ENCODE measurements around the gene SNAI3.

Gene SNAI3

DNA sequence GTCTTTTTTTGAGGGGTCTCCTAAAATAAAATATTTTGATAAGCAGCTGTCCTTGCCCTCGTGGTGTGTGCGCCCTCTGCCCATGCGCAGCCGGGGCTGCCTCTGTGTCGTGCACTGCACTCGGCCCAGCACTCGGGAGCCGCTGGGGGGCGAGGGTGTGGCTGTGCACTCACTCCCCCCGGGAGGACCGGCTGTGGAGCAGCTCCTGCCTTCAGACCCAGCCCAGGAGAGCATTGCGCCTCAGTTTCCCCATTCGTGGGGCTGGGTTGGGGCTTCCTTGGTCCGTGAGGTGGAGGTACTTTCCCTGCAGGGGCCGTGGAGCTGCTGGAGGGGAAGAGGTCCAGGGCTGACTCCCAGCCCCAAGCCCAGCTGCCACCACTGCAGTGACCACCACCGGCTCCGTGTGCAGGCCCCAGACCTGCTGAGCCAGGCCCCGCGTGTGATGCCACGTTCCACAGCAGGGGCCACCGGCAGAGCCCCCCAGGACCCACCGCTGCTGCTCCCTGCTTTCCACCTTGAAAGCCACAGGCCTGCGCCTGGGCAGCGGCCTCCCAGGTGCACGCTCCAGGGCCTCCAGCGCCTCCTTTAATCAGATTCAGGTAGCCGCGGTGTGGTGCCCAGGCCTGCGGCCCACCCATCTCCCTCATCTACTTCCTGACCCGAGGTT, 54.3 kb downstream of the SNAI3 start:
- DNase-seq, result no peak

DNA sequence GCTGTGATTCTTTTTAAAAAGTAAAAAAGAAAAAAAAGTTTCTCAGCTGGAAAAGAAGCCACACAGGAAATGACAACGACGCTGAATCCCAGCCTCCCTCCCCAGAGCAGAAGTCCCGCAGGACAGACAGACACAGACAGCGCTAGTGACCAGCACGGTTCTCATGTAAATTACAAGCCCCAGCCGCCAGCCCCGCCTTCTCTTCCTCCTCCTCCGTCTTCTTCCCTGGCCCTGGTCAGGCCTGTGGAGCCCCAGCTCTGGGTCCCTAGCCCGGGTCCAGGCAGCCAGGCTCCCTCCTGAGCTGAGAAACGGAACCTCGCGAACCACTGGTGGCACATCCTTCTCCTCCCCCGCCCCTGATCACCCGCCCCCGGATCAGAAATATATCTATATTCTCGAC, 54.9 kb downstream of the SNAI3 start:
- DNase-seq, result no peak

DNA sequence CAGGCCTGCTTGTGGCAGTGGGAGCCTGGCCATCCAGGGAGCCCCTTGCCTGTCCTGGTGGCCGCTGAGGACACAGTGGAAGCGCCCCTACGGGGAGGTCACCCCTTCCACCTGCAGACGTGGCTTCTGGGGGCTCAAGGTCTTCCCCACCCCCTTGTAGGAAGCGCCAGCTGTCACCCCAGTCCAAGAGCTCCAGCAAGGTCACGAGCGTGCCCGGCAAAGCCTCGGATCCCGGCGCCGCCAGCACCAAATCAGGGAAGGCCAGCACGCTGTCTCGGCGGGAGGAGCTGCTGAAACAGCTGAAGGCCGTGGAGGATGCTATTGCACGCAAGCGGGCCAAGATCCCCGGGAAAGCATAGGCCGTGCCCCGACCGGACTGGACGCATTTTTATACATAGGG, 55.4 kb downstream of the SNAI3 start:
- DNase-seq, result no peak

DNA sequence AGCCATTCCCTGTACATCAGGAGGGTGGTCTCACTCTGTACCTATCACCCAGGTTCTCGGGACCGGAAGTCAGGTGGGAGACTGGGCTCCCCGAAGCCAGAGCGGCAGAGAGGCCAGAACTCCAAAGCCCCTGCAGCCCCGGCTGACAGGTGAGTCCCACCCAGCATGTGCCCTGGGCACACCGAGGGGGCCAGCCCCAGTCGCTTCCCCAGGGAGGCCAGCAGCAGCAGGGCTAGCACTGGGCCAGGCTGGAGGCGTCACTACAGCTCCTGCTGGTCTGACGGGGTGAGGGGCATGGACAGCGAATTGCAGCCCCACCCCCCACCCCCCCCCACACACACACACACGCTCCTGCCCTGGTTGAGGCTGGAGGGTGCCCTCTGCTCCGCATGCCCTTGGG, 55.9 kb downstream of the SNAI3 start:
- DNase-seq, result no peak

DNA sequence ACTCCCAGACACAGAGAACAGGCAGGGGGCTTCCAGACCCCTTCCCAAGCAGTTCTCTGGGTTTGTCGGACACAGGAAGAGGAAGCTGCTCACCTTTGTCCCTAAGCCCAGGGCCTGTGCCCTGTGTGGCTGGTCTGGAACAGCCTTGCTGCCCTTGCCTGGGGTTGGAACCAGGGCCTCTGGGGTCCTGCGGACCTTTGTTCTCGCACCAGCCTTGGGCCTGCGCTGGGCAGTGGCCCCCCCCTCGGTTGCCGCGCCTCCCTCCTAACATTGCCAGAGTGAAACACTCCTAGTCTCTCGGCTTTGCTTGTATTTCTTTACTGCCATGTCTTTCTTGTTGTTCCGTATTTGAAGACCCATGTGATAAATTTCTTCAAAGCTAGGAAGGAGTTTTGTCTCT, 56.5 kb downstream of the SNAI3 start:
- DNase-seq, result no peak

DNA sequence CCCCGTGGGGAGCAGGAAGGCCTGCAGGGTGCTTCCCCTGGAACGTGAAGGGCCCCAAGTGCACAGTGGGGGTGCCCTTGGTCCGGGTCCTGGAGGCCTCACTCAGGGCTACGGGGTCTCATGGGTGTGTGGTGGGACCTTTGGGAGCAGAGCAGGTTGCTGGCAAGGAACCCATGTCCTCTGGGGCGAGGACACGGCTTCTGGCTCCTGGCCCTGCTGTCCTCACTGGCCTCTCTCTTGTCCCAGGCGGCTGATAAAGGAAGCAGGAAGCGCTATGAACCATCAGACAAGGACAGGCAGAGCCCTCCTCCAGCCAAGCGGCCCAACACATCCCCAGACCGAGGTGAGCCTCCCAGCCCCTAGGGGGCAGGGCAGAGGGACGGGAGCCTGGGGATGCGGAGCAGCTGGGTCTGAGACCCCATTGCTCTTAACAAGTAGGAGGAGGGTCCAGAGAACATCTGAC, 57.8 kb downstream of the SNAI3 start:
- DNase-seq, result no peak

All from femur (tissue), 1 donor.